Mucosa of stomach (tissue), 1 donor: ENCODE results near the gene SELPLG.

Experiments used
- H3K27me3 ChIP-seq: one replicate; pipeline ENCODE4 v1.7.0; 2013; ENCODE audit warnings: mild to moderate bottlenecking, low read length; ENCODE audit not compliant: control insufficient read depth, insufficient read depth
- H3K36me3 ChIP-seq: one replicate; pipeline ENCODE4 v1.7.0; 2013; ENCODE audit warnings: low read length; ENCODE audit not compliant: control insufficient read depth, insufficient read depth
- H3K4me1 ChIP-seq: one replicate; pipeline ENCODE4 v1.7.0; 2013; ENCODE audit warnings: mild to moderate bottlenecking, low read length; ENCODE audit not compliant: control insufficient read depth, insufficient read depth
- H3K4me3 ChIP-seq: one replicate; pipeline ENCODE4 v1.7.0; 2013; ENCODE audit warnings: low read length
- H3K9ac ChIP-seq: one replicate; pipeline ENCODE4 v1.7.0; 2013; ENCODE audit warnings: mild to moderate bottlenecking, low read length, moderate library complexity
- H3K9me3 ChIP-seq: one replicate; pipeline ENCODE4 v1.7.0; 2013; ENCODE audit warnings: mild to moderate bottlenecking, low read length, moderate library complexity; ENCODE audit not compliant: control insufficient read depth
- donor health status: Pancreatic carcinoma.

Gene SELPLG

GRCh38 chr12:108602976-108603704, 30.6 kb downstream of the SELPLG start:
- Histone ChIP-seq H3K9me3 (no peaks in the 10 kb centered on the region), H3K27me3 (peaks cover 5% of the 10 kb centered on the region), H3K9ac (no peak overlapping the region), H3K36me3 (no peaks in the 10 kb centered on the region), H3K4me3 (no peak overlapping the region), H3K4me1 (no peaks in the 10 kb centered on the region)

GRCh38 chr12:108602209-108602705, 31.4 kb downstream of the SELPLG start:
- no peak overlapping the region for H3K9ac ChIP-seq

GRCh38 chr12:108600702-108601007, 33.0 kb downstream of the SELPLG start:
- Histone ChIP-seq H3K4me1 (no peaks in the 10 kb centered on the region), H3K36me3 (no peaks in the 10 kb centered on the region), H3K9me3 (no peaks in the 10 kb centered on the region), H3K9ac (no peak overlapping the region), H3K4me3 (no peak overlapping the region), H3K27me3 (peaks cover 5% of the 10 kb centered on the region)

More at GRCh38 chr12:108602209-108602705, 31.4 kb downstream of the SELPLG start:
- peaks cover 5% of the 10 kb centered on the region for H3K27me3 ChIP-seq
- H3K4me1 ChIP-seq, result no peaks in the 10 kb centered on the region
- H3K36me3 ChIP-seq, result no peaks in the 10 kb centered on the region
- no peaks in the 10 kb centered on the region for H3K9me3 ChIP-seq
- no peak overlapping the region for H3K4me3 ChIP-seq

- H3K4me3 ChIP-seq, result no peak overlapping the region
- no peaks in the 10 kb centered on the region for H3K9me3 ChIP-seq
- H3K9ac ChIP-seq, result no peak overlapping the region
- H3K27me3 ChIP-seq, result peaks cover 5% of the 10 kb centered on the region
- no peaks in the 10 kb centered on the region for H3K36me3 ChIP-seq
- no peaks in the 10 kb centered on the region for H3K4me1 ChIP-seq
Observed at GRCh38 chr12:108599948-108600701, 33.6 kb downstream of the SELPLG start.

- no peaks in the 10 kb centered on the region for H3K9me3 ChIP-seq
- H3K36me3 ChIP-seq, result no peaks in the 10 kb centered on the region
- no peaks in the 10 kb centered on the region for H3K4me1 ChIP-seq
- H3K9ac ChIP-seq, result no peak overlapping the region
- H3K4me3 ChIP-seq, result no peak overlapping the region
- peaks cover 5% of the 10 kb centered on the region for H3K27me3 ChIP-seq
Observed at GRCh38 chr12:108599541-108599940, 34.2 kb downstream of the SELPLG start.

- H3K27me3 ChIP-seq, result peaks cover 5% of the 10 kb centered on the region
- no peaks in the 10 kb centered on the region for H3K36me3 ChIP-seq
- H3K4me1 ChIP-seq, result no peaks in the 10 kb centered on the region
- no peak overlapping the region for H3K9ac ChIP-seq
- H3K9me3 ChIP-seq, result no peaks in the 10 kb centered on the region
- H3K4me3 ChIP-seq, result no peak overlapping the region
Observed at GRCh38 chr12:108598553-108599250, 35.0 kb downstream of the SELPLG start.

- Histone ChIP-seq H3K4me1 (no peaks in the 10 kb centered on the region), H3K9me3 (no peaks in the 10 kb centered on the region), H3K9ac (no peak within 1 kb of the TSS), H3K27me3 (peaks cover 5% of the 10 kb centered on the region), H3K36me3 (no peaks in the 10 kb centered on the region), H3K4me3 (no peak within 1 kb of the TSS)
Observed at GRCh38 chr12:108597559-108598471, 35.9 kb downstream of the SELPLG start, which contains the start of gene TMEM119. Gene TMEM119 (minus strand): TSS chr12:108598084. CDS start chr12:108592383, 5,701 bp downstream.

- Histone ChIP-seq H3K36me3 (no peaks in the 10 kb centered on the region), H3K4me1 (no peaks in the 10 kb centered on the region), H3K9ac (no peak overlapping the region), H3K27me3 (peaks cover 5% of the 10 kb centered on the region), H3K4me3 (no peak overlapping the region), H3K9me3 (no peaks in the 10 kb centered on the region)
Observed at GRCh38 chr12:108596854-108597558, 36.7 kb downstream of the SELPLG start.

GRCh38 chr12:108595711-108596647, 37.7 kb downstream of the SELPLG start:
- Histone ChIP-seq H3K4me1 (no peaks in the 10 kb centered on the region), H3K9me3 (no peaks in the 10 kb centered on the region), H3K4me3 (no peak overlapping the region), H3K27me3 (peaks cover 5% of the 10 kb centered on the region), H3K9ac (no peak overlapping the region), H3K36me3 (no peaks in the 10 kb centered on the region)

- no peaks in the 10 kb centered on the region for H3K9me3 ChIP-seq
- no peaks in the 10 kb centered on the region for H3K36me3 ChIP-seq
- H3K4me1 ChIP-seq, result no peaks in the 10 kb centered on the region
- no peak overlapping the region for H3K9ac ChIP-seq
- H3K27me3 ChIP-seq, result peaks cover 5% of the 10 kb centered on the region
- no peak overlapping the region for H3K4me3 ChIP-seq
Observed at GRCh38 chr12:108594960-108595710, 38.6 kb downstream of the SELPLG start.
